ENCODE data around the gene HMOX1.

Gene HMOX1

DNA sequence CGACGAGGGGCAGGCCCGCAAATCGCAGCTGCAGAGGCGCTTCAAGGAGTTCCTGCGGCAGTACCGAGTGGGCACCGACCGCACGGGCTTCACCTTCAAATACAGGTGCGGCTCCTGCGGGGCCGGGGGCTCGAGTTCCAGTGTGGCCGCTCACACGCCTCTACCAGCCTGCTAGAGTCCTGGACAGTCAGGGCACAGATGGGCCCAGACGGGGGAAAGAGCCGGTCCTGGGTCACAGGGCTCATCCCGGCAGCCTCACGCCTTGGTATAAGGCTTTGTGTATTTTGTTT, 19.6 kb downstream of the HMOX1 start:
- H3F3A ChIP-seq (ENCODE audit: insufficient read depth): 0 out of 2 replicates have a peak, but pooled peaks cover 7% of the 10 kb centered on the region
- no peaks in the 10 kb centered on the region for H3K9me3 ChIP-seq (ENCODE audit: insufficient read depth, low read length)
- H3K4me2 ChIP-seq (ENCODE audit: low read depth, low read length, poor library complexity, severe bottlenecking): peak overlapping the region; percentile 63
- TF ChIP-seq, protein P1, sequence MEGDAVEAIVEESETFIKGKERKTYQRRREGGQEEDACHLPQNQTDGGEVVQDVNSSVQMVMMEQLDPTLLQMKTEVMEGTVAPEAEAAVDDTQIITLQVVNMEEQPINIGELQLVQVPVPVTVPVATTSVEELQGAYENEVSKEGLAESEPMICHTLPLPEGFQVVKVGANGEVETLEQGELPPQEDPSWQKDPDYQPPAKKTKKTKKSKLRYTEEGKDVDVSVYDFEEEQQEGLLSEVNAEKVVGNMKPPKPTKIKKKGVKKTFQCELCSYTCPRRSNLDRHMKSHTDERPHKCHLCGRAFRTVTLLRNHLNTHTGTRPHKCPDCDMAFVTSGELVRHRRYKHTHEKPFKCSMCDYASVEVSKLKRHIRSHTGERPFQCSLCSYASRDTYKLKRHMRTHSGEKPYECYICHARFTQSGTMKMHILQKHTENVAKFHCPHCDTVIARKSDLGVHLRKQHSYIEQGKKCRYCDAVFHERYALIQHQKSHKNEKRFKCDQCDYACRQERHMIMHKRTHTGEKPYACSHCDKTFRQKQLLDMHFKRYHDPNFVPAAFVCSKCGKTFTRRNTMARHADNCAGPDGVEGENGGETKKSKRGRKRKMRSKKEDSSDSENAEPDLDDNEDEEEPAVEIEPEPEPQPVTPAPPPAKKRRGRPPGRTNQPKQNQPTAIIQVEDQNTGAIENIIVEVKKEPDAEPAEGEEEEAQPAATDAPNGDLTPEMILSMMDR (IDR thresholded peaks at IDR 0.05; ENCODE audit: insufficient read depth, low read length, poor library complexity, severe bottlenecking): no peak
- no peak for TF ChIP-seq EZH2phosphoT487 (conservative IDR thresholded peaks at IDR 0.05; ENCODE audit: low read length)
- H3K27ac ChIP-seq (ENCODE audit: low read depth, low read length): peak overlapping the region; percentile 59
- peaks cover 23% of the 10 kb centered on the region for H3K79me2 ChIP-seq (ENCODE audit: insufficient read depth, low read length)
- H4K20me1 ChIP-seq (ENCODE audit: low read depth, low read length): no peaks in the 10 kb centered on the region
- H3K9ac ChIP-seq (ENCODE audit: low read length): peak overlapping the region; percentile 89
- peaks cover 10% of the 10 kb centered on the region; the same call in 1 of the 2 replicates for H3K36me3 ChIP-seq (ENCODE audit: low read length)
- H3K9me2 ChIP-seq (replicated peaks; ENCODE audit: insufficient read depth, low read length): no peaks in the 10 kb centered on the region
- H2AFZ ChIP-seq (ENCODE audit: low read depth, low read length, severe bottlenecking): peak overlapping the region; percentile 14
- H3K4me3 ChIP-seq (ENCODE audit: insufficient read depth, low read length, poor library complexity, severe bottlenecking): peak overlapping the region; percentile 78
- H3K27me3 ChIP-seq (ENCODE audit: low read length): no peaks in the 10 kb centered on the region

- Histone ChIP-seq H4K20me1 (ENCODE audit: low read depth, low read length) (no peaks in the 10 kb centered on the region), H3K79me2 (ENCODE audit: insufficient read depth, low read length) (peaks cover 23% of the 10 kb centered on the region), H3K27me3 (ENCODE audit: low read length) (no peaks in the 10 kb centered on the region), H3K4me2 (ENCODE audit: low read depth, low read length, poor library complexity, severe bottlenecking) (peak overlapping the region; percentile 63), H3K9me2 (replicated peaks; ENCODE audit: insufficient read depth, low read length) (no peaks in the 10 kb centered on the region), H2AFZ (ENCODE audit: low read depth, low read length, severe bottlenecking) (no peak overlapping the region), H3K27ac (ENCODE audit: low read depth, low read length) (peak overlapping the region; percentile 24; the same call in 1 of the 2 replicates), H3K9ac (ENCODE audit: low read length) (peak overlapping the region; percentile 89), H3K9me3 (ENCODE audit: insufficient read depth, low read length) (no peaks in the 10 kb centered on the region), H3K36me3 (ENCODE audit: low read length) (peaks cover 10% of the 10 kb centered on the region; the same call in 1 of the 2 replicates), H3F3A (ENCODE audit: insufficient read depth) (0 out of 2 replicates have a peak, but pooled peaks cover 7% of the 10 kb centered on the region), H3K4me3 (ENCODE audit: insufficient read depth, low read length, poor library complexity, severe bottlenecking) (no peak overlapping the region)
- no peak for TF ChIP-seq EZH2phosphoT487 (conservative IDR thresholded peaks at IDR 0.05; ENCODE audit: low read length)
- TF ChIP-seq, protein P1 (IDR thresholded peaks at IDR 0.05; ENCODE audit: insufficient read depth, low read length, poor library complexity, severe bottlenecking): no peak
These were observed 21.0 kb downstream of the HMOX1 start for GRCh38 chr22:35401863-35402262.

DNA sequence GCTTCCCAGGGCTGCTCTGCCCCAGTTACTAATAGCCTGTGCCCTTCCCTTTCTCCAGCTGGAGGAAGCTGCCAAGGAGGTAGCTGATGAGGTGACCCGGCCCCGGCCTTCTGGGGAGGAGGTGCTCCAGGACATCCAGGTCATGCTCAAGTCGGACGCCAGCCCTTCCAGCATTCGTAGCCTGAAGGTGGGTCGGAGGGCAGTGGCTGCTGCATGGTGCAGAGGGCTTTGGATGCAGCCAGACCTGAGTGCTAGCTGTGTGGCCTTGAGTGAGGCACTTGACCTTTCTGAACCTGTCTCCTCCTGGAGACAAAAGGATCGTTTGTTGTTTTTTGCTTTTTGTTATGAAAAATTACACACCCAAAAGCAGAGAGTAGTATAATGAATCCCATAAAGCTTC, 22.5 kb downstream of the HMOX1 start:
- H3K27ac ChIP-seq (ENCODE audit: low read depth, low read length): no peak overlapping the region
- no peaks in the 10 kb centered on the region for H3F3A ChIP-seq (ENCODE audit: insufficient read depth)
- no peaks in the 10 kb centered on the region for H3K27me3 ChIP-seq (ENCODE audit: low read length)
- no peaks in the 10 kb centered on the region for H4K20me1 ChIP-seq (ENCODE audit: low read depth, low read length)
- H3K9me3 ChIP-seq (ENCODE audit: insufficient read depth, low read length): no peaks in the 10 kb centered on the region
- TF ChIP-seq, protein P1 (IDR thresholded peaks at IDR 0.05; ENCODE audit: insufficient read depth, low read length, poor library complexity, severe bottlenecking): no peak
- TF ChIP-seq EZH2phosphoT487 (conservative IDR thresholded peaks at IDR 0.05; ENCODE audit: low read length): no peak
- no peak overlapping the region for H2AFZ ChIP-seq (ENCODE audit: low read depth, low read length, severe bottlenecking)
- no peaks in the 10 kb centered on the region for H3K9me2 ChIP-seq (replicated peaks; ENCODE audit: insufficient read depth, low read length)
- peaks cover 23% of the 10 kb centered on the region for H3K79me2 ChIP-seq (ENCODE audit: insufficient read depth, low read length)
- peaks cover 14% of the 10 kb centered on the region; the same call in 1 of the 2 replicates for H3K36me3 ChIP-seq (ENCODE audit: low read length)
- no peak overlapping the region for H3K4me3 ChIP-seq (ENCODE audit: insufficient read depth, low read length, poor library complexity, severe bottlenecking)
- no peak overlapping the region for H3K4me2 ChIP-seq (ENCODE audit: low read depth, low read length, poor library complexity, severe bottlenecking)
- no peak overlapping the region for H3K9ac ChIP-seq (ENCODE audit: low read length)
